PC-9 (cell line): ENCODE data around the gene ZBTB21. TPM values are rescaled to one million over a fixed set of nuclear protein-coding genes. Genes with fewer than 3 reads are reported as not detected.

Experiments
- BruUV-seq: library from RNA; stranded (reverse); fragments of 400-500 nt; replicated peaks from 2 replicates; lab custom pipeline; 2021; lab: Mats Ljungman, UMichigan
- CTCF ChIA-PET: fragments of 300-600 bp; sonication (Branson Sonifier 250); formaldehyde crosslinking; loops from one replicate; lab custom pipeline; 2022; ENCODE audit warnings: antibody characterized with exemption; lab: Charles Lee
- POLR2A ChIA-PET: fragments of 300-600 bp; sonication (Branson Sonifier 250); formaldehyde crosslinking; loops from one replicate; lab custom pipeline; 2022; ENCODE audit warnings: antibody characterized with exemption; ENCODE audit not compliant: unreplicated experiment; lab: Charles Lee
- DNase-seq, 2 experiments: peaks; one replicate each; pipeline versions ENCODE4 v3.0.0 to v3.0.0-alpha.2; 2015 to 2022; ENCODE audit warnings: mixed read lengths in 1 of 2
- H2AFZ ChIP-seq: fragments of 200-600 bp; sonication (generic); 2 replicates; pipeline ENCODE4 v1.8.1; 2017; ENCODE audit warnings: antibody characterized with exemption
- H3F3A ChIP-seq: fragments of 200-600 bp; sonication (generic); 2 replicates; pipeline ENCODE4 v1.8.1; 2017; ENCODE audit warnings: antibody characterized with exemption, mild to moderate bottlenecking, low read depth; ENCODE audit not compliant: insufficient read depth
- H3K27ac ChIP-seq: fragments of 200-600 bp; sonication (generic); 2 replicates; pipeline ENCODE4 v1.6.1; 2016; ENCODE audit warnings: mixed run types
- H3K27me3 ChIP-seq: fragments of 200-600 bp; sonication (generic); 2 replicates; pipeline ENCODE4 v1.6.1; 2016; ENCODE audit warnings: low read depth, mixed run types; ENCODE audit not compliant: insufficient read depth
- H3K36me3 ChIP-seq: fragments of 200-600 bp; sonication (generic); 2 replicates; pipeline ENCODE4 v1.6.1; 2016; ENCODE audit warnings: low read depth, mixed run types
- H3K4me1 ChIP-seq: fragments of 200-600 bp; sonication (generic); replicated peaks from 2 replicates; pipeline ENCODE4 v1.6.1; 2016; ENCODE audit warnings: mixed run types; ENCODE audit not compliant: insufficient read depth
- H3K4me2 ChIP-seq: fragments of 200-600 bp; sonication (generic); 2 replicates; pipeline ENCODE4 v1.6.1; 2017; ENCODE audit warnings: mixed run types
- H3K4me3 ChIP-seq: fragments of 200-600 bp; sonication (generic); 2 replicates; pipeline ENCODE4 v1.6.1; 2016; ENCODE audit warnings: mixed run types
- H3K79me2 ChIP-seq: fragments of 200-600 bp; sonication (generic); 2 replicates; pipeline ENCODE4 v1.6.1; 2017; ENCODE audit warnings: low read depth, mixed run types
- H3K9me2 ChIP-seq: fragments of 200-600 bp; sonication (generic); 2 replicates; pipeline ENCODE4 v1.8.1; 2017; ENCODE audit warnings: mild to moderate bottlenecking; ENCODE audit not compliant: insufficient read depth
- H3K9me3 ChIP-seq: fragments of 200-600 bp; sonication (generic); 2 replicates; pipeline ENCODE4 v1.8.1; 2016; ENCODE audit warnings: low read depth; ENCODE audit not compliant: insufficient read depth
- H4K20me1 ChIP-seq: fragments of 200-600 bp; sonication (generic); 2 replicates; pipeline ENCODE4 v1.8.1; 2017; ENCODE audit not compliant: insufficient read depth
- CTCF ChIP-seq: fragments of 200-600 bp; sonication (generic); conservative IDR thresholded peaks from 2 replicates; pipeline ENCODE4 v1.6.1; 2017; ENCODE audit warnings: mixed run types, antibody characterized with exemption, mild to moderate bottlenecking, moderate library complexity
- EZH2 ChIP-seq: fragments of 200-600 bp; sonication (generic); IDR thresholded peaks from 2 replicates; pipeline ENCODE4 v1.8.0; 2017; ENCODE audit warnings: antibody characterized with exemption, low read depth
- intact Hi-C: fragments of 100-400 bp; cut with micrococcal nuclease; formaldehyde crosslinking; loops from one replicate; pipeline ENCODE4 v1.10.0; 2022; ENCODE audit not compliant: unreplicated experiment
- total RNA-seq: library from RNA; stranded (reverse); gene quantifications from 2 replicates; pipeline ENCODE4 v1.2.3, GENCODE V29; 2021

Gene ZBTB21
- total RNA-seq, 1 experiment from 2014 or later: 13.5 TPM

DNA sequence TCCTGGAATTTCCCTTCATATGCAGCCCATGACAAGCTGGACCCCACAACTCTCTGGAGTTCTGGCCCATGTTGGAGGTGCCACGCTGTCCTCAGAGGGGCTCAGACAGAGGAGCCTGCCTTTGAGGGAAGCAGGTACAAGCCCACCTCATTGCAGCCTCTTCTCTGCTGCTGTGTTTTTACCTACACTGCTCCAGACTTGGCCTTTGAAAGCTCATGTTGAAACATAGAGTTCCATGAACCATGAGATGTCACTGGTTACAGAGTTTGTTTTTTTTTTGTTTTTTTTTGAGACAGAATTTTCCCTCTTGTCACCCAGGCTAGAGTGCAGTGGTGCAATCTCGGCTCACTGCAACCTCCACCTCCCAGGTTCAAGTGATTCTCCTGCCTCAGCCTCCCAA lies 22.1 kb upstream of the ZBTB21 start:
- intact Hi-C loops: no loop called here
- Histone ChIP-seq H3K4me3 (no peak overlapping the region), H3K9me3 (no peaks in the 10 kb centered on the region), H3K9me2 (no peaks in the 10 kb centered on the region), H3K4me2 (no peak overlapping the region), H3K36me3 (no peaks in the 10 kb centered on the region), H4K20me1 (no peaks in the 10 kb centered on the region), H3K27ac (no peak overlapping the region), H3K27me3 (no peaks in the 10 kb centered on the region), H3F3A (no peaks in the 10 kb centered on the region), H2AFZ (no peak overlapping the region), H3K79me2 (no peaks in the 10 kb centered on the region), H3K4me1 (no peaks in the 10 kb centered on the region)
- BruUV-seq: no TSS peak
- POLR2A ChIA-PET: no interaction called here
- CTCF ChIA-PET: no interaction called here
- no peak for TF ChIP-seq EZH2
- no peak for TF ChIP-seq CTCF
- DNase-seq: no peak

DNA sequence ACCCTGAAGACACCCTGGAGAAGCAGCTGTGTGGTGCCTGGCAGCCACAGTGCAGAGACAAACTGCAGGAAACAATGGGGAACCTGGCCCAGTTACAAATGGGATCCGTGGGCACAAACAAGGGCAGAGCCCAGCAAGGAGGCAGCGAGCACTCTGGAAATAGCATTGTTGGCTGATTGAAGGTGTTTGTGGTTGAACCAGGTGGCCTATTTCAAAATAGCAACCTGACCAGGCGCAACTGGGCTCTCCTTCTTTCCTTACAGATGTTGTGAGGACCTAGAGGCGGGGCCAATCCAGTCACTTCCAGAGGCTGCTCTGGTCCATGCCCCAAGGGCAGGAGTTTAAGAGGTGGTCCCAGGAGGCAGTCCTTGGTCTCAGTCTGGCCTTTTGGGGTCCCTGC lies 21.7 kb upstream of the ZBTB21 start:
- intact Hi-C loops: no loop called here
- DNase-seq: no peak

DNA sequence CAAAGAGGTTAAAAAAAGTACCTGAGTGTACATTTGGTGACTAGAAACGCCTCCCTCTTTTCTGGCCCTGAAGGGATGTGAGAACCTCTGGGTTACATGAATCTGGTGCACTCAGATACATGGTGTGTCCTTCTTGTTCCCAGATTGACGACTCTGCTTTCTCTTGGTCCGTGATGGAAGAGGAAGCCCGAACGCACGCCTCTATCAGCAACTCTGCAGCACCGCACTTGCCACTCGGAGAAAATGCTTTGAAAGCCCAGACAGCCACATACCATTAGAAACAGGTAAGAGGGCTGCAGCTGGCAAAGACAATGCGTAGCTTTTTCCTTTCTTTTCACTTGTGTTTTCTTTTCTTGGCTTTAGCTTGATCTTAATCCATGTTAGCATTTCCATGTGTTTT lies 21.1 kb upstream of the ZBTB21 start:
- ChIA-PET POLR2A (interaction anchor here (0.6 kb wide), 1 partner anchor 88 kb away, joined by 11 read pairs; no protein-coding TSS in a partner anchor), CTCF (no interaction called here)
- Histone ChIP-seq H3K4me1 (no peaks in the 10 kb centered on the region), H3K9me2 (no peaks in the 10 kb centered on the region), H3K4me2 (no peak overlapping the region), H3K4me3 (no peak overlapping the region), H2AFZ (no peak overlapping the region), H3K79me2 (no peaks in the 10 kb centered on the region), H3F3A (no peaks in the 10 kb centered on the region), H3K27ac (no peak overlapping the region), H3K27me3 (no peaks in the 10 kb centered on the region), H4K20me1 (no peaks in the 10 kb centered on the region), H3K9me3 (no peaks in the 10 kb centered on the region), H3K36me3 (no peaks in the 10 kb centered on the region)
- intact Hi-C loops: no loop called here
- no peak for TF ChIP-seq CTCF
- TF ChIP-seq EZH2: no peak
- BruUV-seq: no TSS peak
- DNase-seq: no peak

More for the DNA sequence above, 21.7 kb upstream of the ZBTB21 start:
- no peaks in the 10 kb centered on the region for H3K79me2 ChIP-seq
- no peaks in the 10 kb centered on the region for H3K36me3 ChIP-seq
- no peak overlapping the region for H2AFZ ChIP-seq
- H3K4me1 ChIP-seq: no peaks in the 10 kb centered on the region
- H3K4me3 ChIP-seq: no peak overlapping the region
- no peak overlapping the region for H3K4me2 ChIP-seq
- POLR2A ChIA-PET: interaction anchor here (0.6 kb wide), 1 partner anchor 88 kb away, joined by 11 read pairs; no protein-coding TSS in a partner anchor
- no peaks in the 10 kb centered on the region for H3K27me3 ChIP-seq
- H4K20me1 ChIP-seq: no peaks in the 10 kb centered on the region
- H3K9me2 ChIP-seq: no peaks in the 10 kb centered on the region
- no TSS peak for BruUV-seq
- H3K27ac ChIP-seq: no peak overlapping the region
- no peak for TF ChIP-seq EZH2
- CTCF ChIA-PET: no interaction called here
- H3K9me3 ChIP-seq: no peaks in the 10 kb centered on the region
- H3F3A ChIP-seq: no peaks in the 10 kb centered on the region

- intact Hi-C loops: no loop called here
- H3K4me1 ChIP-seq: no peaks in the 10 kb centered on the region
- H3K4me2 ChIP-seq: no peak overlapping the region
- H3K79me2 ChIP-seq: no peaks in the 10 kb centered on the region
- no peaks in the 10 kb centered on the region for H3K9me2 ChIP-seq
- DNase-seq: no peak
- no peaks in the 10 kb centered on the region for H3K27me3 ChIP-seq
- POLR2A ChIA-PET: no interaction called here
- TF ChIP-seq EZH2 (no peak), CTCF (no peak)
- H3K9me3 ChIP-seq: no peaks in the 10 kb centered on the region
- no peak overlapping the region for H2AFZ ChIP-seq
- BruUV-seq: no TSS peak
- H3K4me3 ChIP-seq: no peak overlapping the region
- no peak overlapping the region for H3K27ac ChIP-seq
- no peaks in the 10 kb centered on the region for H3K36me3 ChIP-seq
- CTCF ChIA-PET: no interaction called here
- H3F3A ChIP-seq: no peaks in the 10 kb centered on the region
- H4K20me1 ChIP-seq: no peaks in the 10 kb centered on the region
Observed at GRCh38 chr21:42030311-42030710, 20.2 kb upstream of the ZBTB21 start.
